Kidney tubule cell (primary cell): ENCODE data around the gene ORMDL1.
"Not testable (repeated sequence)": the region's sequence is repeated elsewhere in the genome, so short reads cannot be mapped to it uniquely, and the experiment has no call there.

Experiments
- DNase-seq: peaks from one replicate; pipeline ENCODE4 v3.0.0-alpha.2; 2018; ENCODE audit warnings: low spot score

Gene ORMDL1

DNA sequence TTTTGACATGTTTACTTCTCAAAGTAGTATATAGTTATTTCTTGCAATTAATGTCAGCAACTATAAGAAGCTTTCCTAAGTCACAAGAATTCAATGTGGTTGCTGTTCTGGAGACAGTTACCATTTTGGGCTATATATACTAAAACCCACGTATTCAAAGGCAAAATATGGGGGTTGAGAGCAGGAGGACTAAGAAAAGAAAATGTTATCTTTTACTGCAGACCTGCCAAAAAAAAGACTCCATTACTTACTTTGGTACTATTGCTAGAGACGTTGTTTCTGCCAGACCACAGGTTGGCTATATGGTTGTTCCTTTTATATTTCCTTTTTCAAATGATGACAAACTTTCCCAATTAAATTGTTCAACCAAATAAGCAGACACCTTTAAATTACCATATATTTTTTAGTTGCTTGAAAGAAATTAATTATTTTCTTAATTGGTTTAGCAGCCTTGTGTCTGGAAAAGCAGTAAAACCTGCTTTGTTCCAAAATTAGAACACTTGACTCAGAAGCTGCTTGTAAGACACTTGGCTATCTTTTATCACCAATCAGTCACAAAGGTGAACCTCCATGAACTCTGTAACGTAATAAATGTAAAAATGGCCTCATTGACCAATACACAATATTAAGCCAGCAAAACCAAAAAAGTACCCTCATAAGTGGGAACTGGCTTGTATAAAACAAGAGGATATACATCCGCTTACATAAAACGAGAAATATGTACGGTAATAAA lies 13.4 kb downstream of the ORMDL1 start:
- no peak for DNase-seq

- no peak for DNase-seq
Observed at GRCh38 chr2:189763908-189764661, 20.1 kb downstream of the ORMDL1 start.

GRCh38 chr2:189762551-189763298 lies 21.4 kb downstream of the ORMDL1 start, which contains the start of gene OSGEPL1:
OSGEPL1 (minus strand) TSS chr2:189762792; CDS start chr2:189761640, 1,152 bp downstream.
- DNase-seq: peak; percentile 94

- DNase-seq: no peak
Observed at GRCh38 chr2:189762229-189762550, 21.9 kb downstream of the ORMDL1 start.

DNA sequence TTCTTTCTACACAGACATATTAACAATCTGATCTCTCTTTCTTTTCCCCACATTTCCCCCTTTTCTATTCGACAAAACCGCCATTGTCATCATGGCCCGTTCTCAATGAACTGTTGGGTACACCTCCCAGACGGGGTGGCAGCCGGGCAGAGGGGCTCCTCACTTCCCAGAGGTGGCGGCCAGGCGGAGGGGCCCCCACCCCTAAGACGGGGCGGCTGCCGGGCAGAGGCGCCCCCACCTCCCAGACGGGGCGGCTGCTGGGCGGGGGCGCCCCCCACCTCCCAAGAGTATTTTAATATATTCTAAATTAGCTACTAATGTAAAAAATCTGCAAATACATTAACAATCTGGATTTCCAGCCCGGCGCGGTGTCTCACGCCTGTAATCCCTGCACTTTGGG lies 24.0 kb downstream of the ORMDL1 start:
- DNase-seq: not testable (repeated sequence)

GRCh38 chr2:189756311-189756952 lies 27.7 kb downstream of the ORMDL1 start:
- no peak for DNase-seq

DNA sequence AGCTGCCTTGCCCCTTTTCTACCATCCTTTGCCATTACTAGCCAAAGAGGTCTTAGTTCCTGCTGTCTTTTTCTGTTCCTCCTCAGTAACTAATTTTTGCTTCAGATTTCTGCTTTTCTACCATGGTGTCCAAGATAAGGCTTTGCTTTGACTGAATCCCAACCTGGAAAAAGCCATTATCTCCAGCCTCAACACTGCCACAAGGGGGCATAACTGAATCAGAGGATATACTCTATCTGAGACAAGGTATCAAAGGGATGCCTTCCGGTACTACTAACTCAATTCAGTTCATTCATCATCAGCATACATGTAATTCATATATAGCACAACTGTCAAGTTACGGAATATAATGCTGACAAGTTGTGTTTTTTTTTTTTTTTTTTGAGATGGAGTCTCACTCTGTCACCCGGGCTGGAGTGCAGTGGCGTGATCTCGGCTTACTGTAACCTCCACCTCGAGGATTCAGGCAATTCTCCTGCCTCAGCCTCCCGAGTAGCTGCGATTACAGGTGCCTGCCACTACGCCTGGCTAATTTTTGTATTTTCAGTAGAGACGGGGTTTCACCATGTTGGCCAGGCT lies 33.0 kb downstream of the ORMDL1 start:
- peak; percentile 32 for DNase-seq

GRCh38 chr2:189729430-189729829 lies 54.7 kb downstream of the ORMDL1 start:
- DNase-seq: no peak

- DNase-seq: no peak
Observed at GRCh38 chr2:189726849-189727248, 57.3 kb downstream of the ORMDL1 start.

DNA sequence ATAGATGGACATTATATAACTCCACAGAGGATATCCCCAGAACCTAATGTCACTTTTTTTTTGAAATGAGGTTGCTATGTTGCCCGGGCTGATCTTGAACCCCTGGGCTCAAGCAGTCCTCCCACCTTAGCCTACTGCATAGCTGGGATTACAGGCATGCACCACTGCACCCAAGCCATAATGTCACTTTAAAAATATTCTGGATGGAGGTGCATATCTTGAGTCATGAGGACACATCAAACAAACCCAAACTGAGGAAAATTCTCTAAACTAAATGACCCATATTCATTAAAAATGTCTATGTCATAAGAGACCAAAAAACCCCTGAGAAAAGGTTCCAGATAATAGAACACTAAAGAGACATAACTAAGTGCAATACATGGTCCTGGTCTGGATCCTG lies 57.9 kb downstream of the ORMDL1 start:
- DNase-seq: peak; percentile 74

DNA sequence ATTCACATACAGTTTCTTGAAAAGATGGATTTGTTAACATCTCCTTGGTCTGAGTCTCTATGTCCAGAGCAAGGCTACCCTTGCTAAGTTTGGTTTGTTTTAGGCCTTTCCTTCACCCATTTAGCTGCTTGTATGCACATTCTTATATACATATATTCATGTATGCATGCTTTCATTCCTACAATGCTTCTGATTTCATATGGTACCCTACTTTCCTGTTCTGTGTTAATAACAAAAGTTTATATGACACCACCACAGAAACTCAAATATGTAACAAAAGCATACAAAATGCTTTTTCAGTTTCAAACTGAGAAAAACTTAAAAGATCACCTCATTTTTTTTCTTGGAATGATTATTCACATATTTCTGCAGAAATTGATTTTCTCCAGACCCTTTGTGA lies 60.9 kb downstream of the ORMDL1 start:
- DNase-seq: no peak
